Astrocyte (in vitro differentiated cells and primary cell): ENCODE results near the gene AMN. TPM values are rescaled to one million over a fixed set of nuclear protein-coding genes. Genes with fewer than 3 reads are reported as not detected.
A peak's percentile ranks its signal among the peaks of the same experiment; 100 is the strongest.

Experiments used
- DNase-seq: peaks from one replicate; pipeline ENCODE4 v3.0.0-alpha.2; 2010; ENCODE audit warnings: low read depth
- FAIRE-seq: peaks from 2 replicates; lab custom pipeline; 2011; peaks lifted over from hg19 to GRCh38; lab: Jason Lieb, UNC
- H2AFZ ChIP-seq: 2 replicates; pipeline ENCODE4 v1.6.0; 2012; ENCODE audit warnings: low read depth, low read length, inconsistent platforms
- H3K27ac ChIP-seq: 2 replicates; pipeline ENCODE4 v1.5.1; 2011; ENCODE audit warnings: low read depth, low read length, inconsistent platforms
- H3K27me3 ChIP-seq: 2 replicates; pipeline ENCODE4 v1.6.0; 2011; ENCODE audit warnings: low read length, inconsistent platforms; ENCODE audit not compliant: insufficient read depth
- H3K36me3 ChIP-seq: 2 replicates; pipeline ENCODE4 v1.5.1; 2011; ENCODE audit warnings: low read length, inconsistent platforms; ENCODE audit not compliant: insufficient read depth
- H3K4me1 ChIP-seq: 2 replicates; pipeline ENCODE4 v1.5.1; 2011; ENCODE audit warnings: low read length, inconsistent platforms; ENCODE audit not compliant: insufficient read depth
- H3K4me2 ChIP-seq: 2 replicates; pipeline ENCODE4 v1.6.0; 2012; ENCODE audit warnings: low read length, inconsistent platforms
- H3K4me3 ChIP-seq: 2 replicates; pipeline ENCODE4 v1.5.1; 2011; ENCODE audit warnings: low read depth, mild to moderate bottlenecking, low read length, inconsistent platforms; ENCODE audit not compliant: insufficient read depth
- H3K79me2 ChIP-seq: 2 replicates; pipeline ENCODE4 v1.6.0; 2012; ENCODE audit warnings: mild to moderate bottlenecking, low read length, inconsistent platforms; ENCODE audit not compliant: insufficient read depth
- H3K9ac ChIP-seq: 2 replicates; pipeline ENCODE4 v1.6.0; 2012; ENCODE audit warnings: mild to moderate bottlenecking, low read length, inconsistent platforms
- H3K9me3 ChIP-seq: 2 replicates; pipeline ENCODE4 v1.5.1; 2012; ENCODE audit warnings: low read depth, mild to moderate bottlenecking, low read length, inconsistent platforms; ENCODE audit not compliant: insufficient read depth
- H4K20me1 ChIP-seq: 2 replicates; pipeline ENCODE4 v1.6.0; 2012; ENCODE audit warnings: low read length, inconsistent platforms; ENCODE audit not compliant: insufficient read depth
- H3K27ac Mint-ChIP-seq: one replicate; pipeline ENCODE4 v1.8.0; 2021; ENCODE audit warnings: mild to moderate bottlenecking, mixed read lengths; ENCODE audit not compliant: unreplicated experiment
- H3K27me3 Mint-ChIP-seq: one replicate; pipeline ENCODE4 v1.8.0; 2021; ENCODE audit warnings: low read depth, mixed read lengths; ENCODE audit not compliant: unreplicated experiment
- H3K36me3 Mint-ChIP-seq: one replicate; pipeline ENCODE4 v1.8.0; 2021; ENCODE audit warnings: low read depth, mixed read lengths; ENCODE audit not compliant: unreplicated experiment
- H3K4me1 Mint-ChIP-seq: one replicate; pipeline ENCODE4 v1.8.0; 2021; ENCODE audit warnings: low read depth, mixed read lengths; ENCODE audit not compliant: unreplicated experiment
- H3K4me3 Mint-ChIP-seq: one replicate; pipeline ENCODE4 v1.8.0; 2021; ENCODE audit warnings: mild to moderate bottlenecking, moderate library complexity, mixed read lengths; ENCODE audit not compliant: unreplicated experiment
- H3K9me3 Mint-ChIP-seq: one replicate; pipeline ENCODE4 v1.8.0; 2021; ENCODE audit warnings: mild to moderate bottlenecking, mixed read lengths; ENCODE audit not compliant: unreplicated experiment
- CTCF ChIP-seq: IDR thresholded peaks from 2 replicates; pipeline ENCODE4 v1.5.1; 2011; ENCODE audit warnings: low read depth, mild to moderate bottlenecking, inconsistent platforms, low read length, moderate library complexity; ENCODE audit not compliant: insufficient read depth
- EZH2 ChIP-seq: IDR thresholded peaks from 2 replicates; pipeline ENCODE4 v1.6.1; 2012; ENCODE audit warnings: mild to moderate bottlenecking, low read length, inconsistent platforms; ENCODE audit not compliant: insufficient read depth
- total RNA-seq: library from RNA; stranded (reverse); gene quantifications from 2 replicates; pipeline ENCODE4 v1.2.1, GENCODE V29; 2021

AMN gene
- total RNA-seq, 1 donor from 2014 or later: 2.0 TPM

GRCh38 chr14:102928412-102929240, 6.2 kb downstream of the AMN start:
- no peaks in the 10 kb centered on the region for H3K9me3 ChIP-seq
- peak overlapping the region; percentile 28 for H3K4me3 ChIP-seq
- Mint-ChIP-seq H3K4me3 (peak overlapping the region; percentile 62), H3K36me3 (peaks cover 2% of the 10 kb centered on the region), H3K4me1 (peaks cover 2% of the 10 kb centered on the region), H3K27ac (no peak overlapping the region), H3K27me3 (peaks cover 20% of the 10 kb centered on the region), H3K9me3 (no peaks in the 10 kb centered on the region)
- H2AFZ ChIP-seq: peak overlapping the region; percentile 52
- peaks cover 29% of the 10 kb centered on the region for H4K20me1 ChIP-seq
- peak overlapping the region; percentile 79 for H3K4me2 ChIP-seq
- H3K36me3 ChIP-seq: peaks cover 8% of the 10 kb centered on the region
- peaks cover 23% of the 10 kb centered on the region for H3K4me1 ChIP-seq
- H3K9ac ChIP-seq: no peak overlapping the region
- DNase-seq (peak; percentile 10), FAIRE-seq (no peak)
- peak; percentile 91 for TF ChIP-seq EZH2
- TF ChIP-seq CTCF: no peak
- no peak overlapping the region for H3K27ac ChIP-seq
- no peaks in the 10 kb centered on the region for H3K79me2 ChIP-seq
- H3K27me3 ChIP-seq: peaks cover 44% of the 10 kb centered on the region

GRCh38 chr14:102929241-102930137, 7.0 kb downstream of the AMN start:
- Histone ChIP-seq H3K4me2 (peak overlapping the region; percentile 79), H3K36me3 (peaks cover 8% of the 10 kb centered on the region), H3K27ac (no peak overlapping the region), H4K20me1 (peaks cover 30% of the 10 kb centered on the region), H3K79me2 (no peaks in the 10 kb centered on the region), H3K4me3 (no peak overlapping the region), H2AFZ (no peak overlapping the region), H3K9ac (no peak overlapping the region), H3K9me3 (no peaks in the 10 kb centered on the region), H3K4me1 (peaks cover 22% of the 10 kb centered on the region), H3K27me3 (peaks cover 36% of the 10 kb centered on the region)
- TF ChIP-seq CTCF (no peak), EZH2 (peak; percentile 99)
- no peak for FAIRE-seq
- Mint-ChIP-seq H3K36me3 (peaks cover 4% of the 10 kb centered on the region), H3K4me1 (peaks cover 2% of the 10 kb centered on the region), H3K4me3 (no peak overlapping the region), H3K27me3 (peaks cover 17% of the 10 kb centered on the region), H3K27ac (no peak overlapping the region), H3K9me3 (no peaks in the 10 kb centered on the region)
- DNase-seq: no peak
